WTC11 (cell line): ENCODE results near the gene TM9SF1. TPM values are rescaled to one million over a fixed set of nuclear protein-coding genes. Genes with fewer than 3 reads are reported as not detected.

Source experiments
- ATAC-seq: fragments of 200-7000 bp; cut with Tn5 transposase; 2 replicates; pipeline ENCODE4 v1.10.0; 2021; ENCODE audit warnings: mild to moderate bottlenecking, moderate library complexity
- CTCF ChIA-PET: fragments of 300-600 bp; sonication (Branson Sonifier 250); formaldehyde crosslinking; loops from one replicate; lab custom pipeline; 2021; ENCODE audit warnings: antibody characterized with exemption; lab: Charles Lee
- POLR2A ChIA-PET: fragments of 350-600 bp; sonication (Branson Sonifier 250); formaldehyde crosslinking; loops from one replicate; lab custom pipeline; 2021; ENCODE audit warnings: antibody characterized with exemption; lab: Charles Lee
- DNase-seq: peaks from one replicate; pipeline ENCODE4 v3.0.0; 2021; ENCODE audit warnings: low spot score
- H3K27ac Mint-ChIP-seq: 2 replicates; pipeline ENCODE4 v1.8.0; 2021; ENCODE audit warnings: mixed read lengths
- H3K27me3 Mint-ChIP-seq: 2 replicates; pipeline ENCODE4 v1.8.0; 2021; ENCODE audit warnings: low read depth, mild to moderate bottlenecking, moderate library complexity, mixed read lengths
- H3K36me3 Mint-ChIP-seq: 2 replicates; pipeline ENCODE4 v1.8.0; 2021; ENCODE audit warnings: mixed read lengths
- H3K4me1 Mint-ChIP-seq: 2 replicates; pipeline ENCODE4 v1.8.0; 2022; ENCODE audit warnings: mixed read lengths
- H3K4me3 Mint-ChIP-seq: 2 replicates; pipeline ENCODE4 v1.8.0; 2021; ENCODE audit warnings: mild to moderate bottlenecking, moderate library complexity, mixed read lengths
- H3K9me3 Mint-ChIP-seq: 2 replicates; pipeline ENCODE4 v1.8.0; 2021; ENCODE audit warnings: mixed read lengths
- GABPB1 ChIP-seq: sonication (generic); formaldehyde crosslinking; IDR thresholded peaks from 2 replicates; pipeline ENCODE4 v1.8.1; 2023; ENCODE audit warnings: mild to moderate bottlenecking, missing genetic modification reagents
- GTF2I ChIP-seq: fragments of 250-450 bp; sonication (Bioruptor Pico); conservative IDR thresholded peaks from 2 replicates; pipeline ENCODE4 v1.4.0; 2021; ENCODE audit warnings: mild to moderate bottlenecking
- NFATC4 ChIP-seq: fragments of 250-450 bp; sonication (Bioruptor Pico); IDR thresholded peaks from 2 replicates; pipeline ENCODE4 v1.9.0; 2021; ENCODE audit warnings: mild to moderate bottlenecking
- NFE2L1 ChIP-seq: sonication (generic); formaldehyde crosslinking; IDR thresholded peaks from 2 replicates; pipeline ENCODE4 v1.8.1; 2023; ENCODE audit warnings: missing genetic modification reagents
- NR3C1 ChIP-seq: sonication (generic); formaldehyde crosslinking; conservative IDR thresholded peaks from 2 replicates; pipeline ENCODE4 v1.8.1; 2023; ENCODE audit warnings: low read depth, mild to moderate bottlenecking, missing genetic modification reagents
- OVOL2 ChIP-seq: fragments of 250-450 bp; sonication (Bioruptor Pico); IDR thresholded peaks from 2 replicates; pipeline ENCODE4 v1.9.0; 2021; ENCODE audit warnings: mild to moderate bottlenecking, borderline replicate concordance
- SMAD4 ChIP-seq: sonication (generic); formaldehyde crosslinking; IDR thresholded peaks from 2 replicates; pipeline ENCODE4 v1.8.0; 2022; ENCODE audit warnings: mild to moderate bottlenecking, missing genetic modification reagents
- SP1 ChIP-seq: sonication (generic); formaldehyde crosslinking; conservative IDR thresholded peaks from 2 replicates; pipeline ENCODE4 v1.8.1; 2022; ENCODE audit warnings: missing genetic modification reagents
- ZNF396 ChIP-seq: fragments of 250-450 bp; sonication (Bioruptor Pico); IDR thresholded peaks from 2 replicates; pipeline ENCODE4 v1.8.0; 2021; ENCODE audit warnings: mild to moderate bottlenecking, moderate library complexity, borderline replicate concordance
- total RNA-seq: library from RNA; stranded (reverse); gene quantifications from 3 replicates; pipeline ENCODE4 v1.2.3, GENCODE V29; 2021
- TF ChIP-seq, protein P1 (sequence below): sonication (generic); formaldehyde crosslinking; IDR thresholded peaks from 2 replicates; pipeline ENCODE4 v1.8.0; 2022; ENCODE audit warnings: missing genetic modification reagents
- TF ChIP-seq, protein P2 (sequence below): sonication (generic); formaldehyde crosslinking; IDR thresholded peaks from 2 replicates; pipeline ENCODE4 v1.8.0; 2023; ENCODE audit warnings: mild to moderate bottlenecking, missing genetic modification reagents
- TF ChIP-seq, protein P3 (sequence below): fragments of 250-450 bp; sonication (Bioruptor Pico); IDR thresholded peaks from 2 replicates; pipeline ENCODE4 v1.9.0; 2021; ENCODE audit warnings: mild to moderate bottlenecking
- TF ChIP-seq, protein P4 (sequence below): sonication (generic); formaldehyde crosslinking; IDR thresholded peaks from 2 replicates; pipeline ENCODE4 v1.8.0; 2022; ENCODE audit warnings: mild to moderate bottlenecking, missing genetic modification reagents
- TF ChIP-seq, protein P5 (sequence below): sonication (generic); formaldehyde crosslinking; IDR thresholded peaks from 2 replicates; pipeline ENCODE4 v1.8.1; 2023; ENCODE audit warnings: mild to moderate bottlenecking, missing genetic modification reagents, moderate library complexity
- TF ChIP-seq, protein P6 (sequence below): fragments of 250-450 bp; sonication (Bioruptor Pico); IDR thresholded peaks from 2 replicates; pipeline ENCODE4 v1.9.0; 2021; ENCODE audit warnings: moderate library complexity, mild to moderate bottlenecking, inconsistent platforms, borderline replicate concordance
- TF ChIP-seq, protein P7 (sequence below): sonication (generic); formaldehyde crosslinking; IDR thresholded peaks from 2 replicates; pipeline ENCODE4 v1.8.1; 2023; ENCODE audit warnings: mild to moderate bottlenecking, missing genetic modification reagents, borderline replicate concordance

TM9SF1 gene
- total RNA-seq, 1 experiment from 2014 or later, result 27.9 TPM

DNA sequence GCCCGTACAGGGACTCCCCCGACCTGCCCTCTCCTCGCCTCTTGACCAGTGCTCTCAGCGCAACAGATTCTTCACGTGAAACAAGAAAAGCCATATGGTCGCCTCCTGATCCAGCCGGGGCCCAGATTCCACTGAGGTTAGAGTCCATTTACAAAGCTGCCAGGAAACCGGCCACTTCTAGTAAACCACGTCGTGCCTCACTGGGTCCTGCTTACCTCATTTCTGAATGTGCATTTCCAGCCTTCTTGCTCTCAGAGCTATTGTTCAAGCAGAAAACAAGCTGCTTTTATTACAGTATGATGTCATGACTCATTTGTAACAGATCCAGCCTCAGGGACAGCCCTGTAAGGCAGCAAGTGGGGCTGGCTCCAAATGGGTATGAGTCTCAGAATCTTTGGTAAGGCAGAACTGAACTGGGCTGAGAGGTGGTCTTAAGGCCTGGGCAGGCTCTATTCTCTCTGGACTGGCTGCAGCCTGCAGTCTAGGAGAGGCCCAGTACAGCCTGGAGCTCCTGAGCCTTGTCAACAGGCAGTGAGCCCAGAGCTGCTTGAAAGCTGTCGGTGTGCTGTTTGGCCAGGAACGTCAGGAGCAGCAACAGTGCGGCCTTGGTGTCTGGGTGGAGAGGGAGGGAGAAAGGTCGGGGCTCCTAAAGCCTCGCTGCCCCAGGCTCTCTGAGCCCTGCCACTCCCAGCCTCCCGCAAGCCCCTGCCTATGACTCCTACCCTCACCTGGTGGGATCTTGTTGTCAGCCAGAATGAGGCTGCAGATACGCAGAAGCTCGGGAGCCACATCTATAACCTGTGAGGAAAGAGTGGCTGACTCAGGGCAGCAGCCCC, 15.1 kb downstream of the TM9SF1 start:
- Mint-ChIP-seq H3K9me3 (no peaks in the 10 kb centered on the region), H3K27ac (no peak overlapping the region), H3K4me1 (no peaks in the 10 kb centered on the region), H3K36me3 (peaks cover 37% of the 10 kb centered on the region), H3K4me3 (no peak overlapping the region), H3K27me3 (no peaks in the 10 kb centered on the region)
- no peak for DNase-seq
- ChIA-PET POLR2A (no interaction called here), CTCF (interaction anchor here (0.6 to 1.1 kb wide), 2 partner anchors 19 to 51 kb away, joined by 3 read pairs; partner anchors contain the start of gene IRF9)
- TF ChIP-seq GABPB1 (no peak), SP1 (no peak), OVOL2 (no peak)
- ATAC-seq, result no peak

DNA sequence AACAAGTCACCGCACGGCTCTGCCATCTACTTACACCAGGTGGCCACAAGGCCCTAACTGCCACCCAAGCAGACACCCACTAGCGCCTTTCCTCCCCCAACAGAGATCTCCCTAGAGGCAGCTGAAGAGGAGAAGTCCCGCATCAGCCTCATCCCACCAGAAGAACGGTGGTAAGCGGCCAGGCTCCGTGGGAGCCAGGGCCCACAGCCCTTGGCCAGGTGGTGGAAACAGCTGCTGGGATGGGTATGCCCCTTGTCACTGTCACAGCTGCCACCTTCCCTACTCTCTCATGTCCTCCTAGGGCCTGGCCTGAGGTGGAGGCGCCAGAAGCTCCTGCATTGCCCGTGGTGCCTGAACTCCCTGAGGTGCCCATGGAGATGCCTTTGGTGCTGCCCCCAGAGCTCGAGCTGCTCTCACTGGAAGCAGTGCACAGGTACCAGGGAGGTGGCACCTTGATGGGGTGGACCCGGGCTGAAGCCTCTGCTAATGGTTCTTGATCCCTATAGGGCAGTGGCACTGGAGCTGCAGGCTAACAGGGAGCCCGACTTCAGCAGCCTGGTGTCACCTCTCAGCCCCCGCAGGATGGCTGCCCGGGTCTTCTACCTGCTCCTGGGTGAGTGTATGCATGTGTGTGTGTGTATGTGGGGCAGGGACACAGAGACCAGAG, 15.8 kb downstream of the TM9SF1 start:
- Mint-ChIP-seq H3K27me3 (no peaks in the 10 kb centered on the region), H3K9me3 (no peaks in the 10 kb centered on the region), H3K4me3 (no peak overlapping the region), H3K4me1 (no peaks in the 10 kb centered on the region), H3K27ac (no peak overlapping the region), H3K36me3 (peaks cover 35% of the 10 kb centered on the region)
- ATAC-seq, result no peak
- DNase-seq, result no peak
- ChIA-PET CTCF (interaction anchor here (0.6 kb wide), 1 partner anchor 52 kb away, joined by 3 read pairs; no protein-coding TSS in a partner anchor), POLR2A (no interaction called here)
- TF ChIP-seq NR3C1 (CRISPR knock-in tag) (no peak), NFE2L1 (no peak), GTF2I (no peak), NFATC4 (CRISPR knock-in tag) (no peak), SMAD4 (CRISPR knock-in tag) (no peak), ZNF396 (CRISPR knock-in tag) (no peak)
- TF ChIP-seq, protein P1, sequence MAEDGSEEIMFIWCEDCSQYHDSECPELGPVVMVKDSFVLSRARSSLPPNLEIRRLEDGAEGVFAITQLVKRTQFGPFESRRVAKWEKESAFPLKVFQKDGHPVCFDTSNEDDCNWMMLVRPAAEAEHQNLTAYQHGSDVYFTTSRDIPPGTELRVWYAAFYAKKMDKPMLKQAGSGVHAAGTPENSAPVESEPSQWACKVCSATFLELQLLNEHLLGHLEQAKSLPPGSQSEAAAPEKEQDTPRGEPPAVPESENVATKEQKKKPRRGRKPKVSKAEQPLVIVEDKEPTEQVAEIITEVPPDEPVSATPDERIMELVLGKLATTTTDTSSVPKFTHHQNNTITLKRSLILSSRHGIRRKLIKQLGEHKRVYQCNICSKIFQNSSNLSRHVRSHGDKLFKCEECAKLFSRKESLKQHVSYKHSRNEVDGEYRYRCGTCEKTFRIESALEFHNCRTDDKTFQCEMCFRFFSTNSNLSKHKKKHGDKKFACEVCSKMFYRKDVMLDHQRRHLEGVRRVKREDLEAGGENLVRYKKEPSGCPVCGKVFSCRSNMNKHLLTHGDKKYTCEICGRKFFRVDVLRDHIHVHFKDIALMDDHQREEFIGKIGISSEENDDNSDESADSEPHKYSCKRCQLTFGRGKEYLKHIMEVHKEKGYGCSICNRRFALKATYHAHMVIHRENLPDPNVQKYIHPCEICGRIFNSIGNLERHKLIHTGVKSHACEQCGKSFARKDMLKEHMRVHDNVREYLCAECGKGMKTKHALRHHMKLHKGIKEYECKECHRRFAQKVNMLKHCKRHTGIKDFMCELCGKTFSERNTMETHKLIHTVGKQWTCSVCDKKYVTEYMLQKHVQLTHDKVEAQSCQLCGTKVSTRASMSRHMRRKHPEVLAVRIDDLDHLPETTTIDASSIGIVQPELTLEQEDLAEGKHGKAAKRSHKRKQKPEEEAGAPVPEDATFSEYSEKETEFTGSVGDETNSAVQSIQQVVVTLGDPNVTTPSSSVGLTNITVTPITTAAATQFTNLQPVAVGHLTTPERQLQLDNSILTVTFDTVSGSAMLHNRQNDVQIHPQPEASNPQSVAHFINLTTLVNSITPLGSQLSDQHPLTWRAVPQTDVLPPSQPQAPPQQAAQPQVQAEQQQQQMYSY (CRISPR knock-in tag), result no peak
- TF ChIP-seq, protein P2, sequence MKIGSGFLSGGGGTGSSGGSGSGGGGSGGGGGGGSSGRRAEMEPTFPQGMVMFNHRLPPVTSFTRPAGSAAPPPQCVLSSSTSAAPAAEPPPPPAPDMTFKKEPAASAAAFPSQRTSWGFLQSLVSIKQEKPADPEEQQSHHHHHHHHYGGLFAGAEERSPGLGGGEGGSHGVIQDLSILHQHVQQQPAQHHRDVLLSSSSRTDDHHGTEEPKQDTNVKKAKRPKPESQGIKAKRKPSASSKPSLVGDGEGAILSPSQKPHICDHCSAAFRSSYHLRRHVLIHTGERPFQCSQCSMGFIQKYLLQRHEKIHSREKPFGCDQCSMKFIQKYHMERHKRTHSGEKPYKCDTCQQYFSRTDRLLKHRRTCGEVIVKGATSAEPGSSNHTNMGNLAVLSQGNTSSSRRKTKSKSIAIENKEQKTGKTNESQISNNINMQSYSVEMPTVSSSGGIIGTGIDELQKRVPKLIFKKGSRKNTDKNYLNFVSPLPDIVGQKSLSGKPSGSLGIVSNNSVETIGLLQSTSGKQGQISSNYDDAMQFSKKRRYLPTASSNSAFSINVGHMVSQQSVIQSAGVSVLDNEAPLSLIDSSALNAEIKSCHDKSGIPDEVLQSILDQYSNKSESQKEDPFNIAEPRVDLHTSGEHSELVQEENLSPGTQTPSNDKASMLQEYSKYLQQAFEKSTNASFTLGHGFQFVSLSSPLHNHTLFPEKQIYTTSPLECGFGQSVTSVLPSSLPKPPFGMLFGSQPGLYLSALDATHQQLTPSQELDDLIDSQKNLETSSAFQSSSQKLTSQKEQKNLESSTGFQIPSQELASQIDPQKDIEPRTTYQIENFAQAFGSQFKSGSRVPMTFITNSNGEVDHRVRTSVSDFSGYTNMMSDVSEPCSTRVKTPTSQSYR (CRISPR knock-in tag), result no peak
- TF ChIP-seq, protein P3, sequence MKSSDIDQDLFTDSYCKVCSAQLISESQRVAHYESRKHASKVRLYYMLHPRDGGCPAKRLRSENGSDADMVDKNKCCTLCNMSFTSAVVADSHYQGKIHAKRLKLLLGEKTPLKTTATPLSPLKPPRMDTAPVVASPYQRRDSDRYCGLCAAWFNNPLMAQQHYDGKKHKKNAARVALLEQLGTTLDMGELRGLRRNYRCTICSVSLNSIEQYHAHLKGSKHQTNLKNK (CRISPR knock-in tag), result no peak
- TF ChIP-seq, protein P4, sequence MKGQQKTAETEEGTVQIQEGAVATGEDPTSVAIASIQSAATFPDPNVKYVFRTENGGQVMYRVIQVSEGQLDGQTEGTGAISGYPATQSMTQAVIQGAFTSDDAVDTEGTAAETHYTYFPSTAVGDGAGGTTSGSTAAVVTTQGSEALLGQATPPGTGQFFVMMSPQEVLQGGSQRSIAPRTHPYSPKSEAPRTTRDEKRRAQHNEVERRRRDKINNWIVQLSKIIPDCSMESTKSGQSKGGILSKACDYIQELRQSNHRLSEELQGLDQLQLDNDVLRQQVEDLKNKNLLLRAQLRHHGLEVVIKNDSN (CRISPR knock-in tag), result no peak
- TF ChIP-seq, protein P5, sequence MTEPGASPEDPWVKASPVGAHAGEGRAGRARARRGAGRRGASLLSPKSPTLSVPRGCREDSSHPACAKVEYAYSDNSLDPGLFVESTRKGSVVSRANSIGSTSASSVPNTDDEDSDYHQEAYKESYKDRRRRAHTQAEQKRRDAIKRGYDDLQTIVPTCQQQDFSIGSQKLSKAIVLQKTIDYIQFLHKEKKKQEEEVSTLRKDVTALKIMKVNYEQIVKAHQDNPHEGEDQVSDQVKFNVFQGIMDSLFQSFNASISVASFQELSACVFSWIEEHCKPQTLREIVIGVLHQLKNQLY (CRISPR knock-in tag), result no peak
- TF ChIP-seq, protein P6, sequence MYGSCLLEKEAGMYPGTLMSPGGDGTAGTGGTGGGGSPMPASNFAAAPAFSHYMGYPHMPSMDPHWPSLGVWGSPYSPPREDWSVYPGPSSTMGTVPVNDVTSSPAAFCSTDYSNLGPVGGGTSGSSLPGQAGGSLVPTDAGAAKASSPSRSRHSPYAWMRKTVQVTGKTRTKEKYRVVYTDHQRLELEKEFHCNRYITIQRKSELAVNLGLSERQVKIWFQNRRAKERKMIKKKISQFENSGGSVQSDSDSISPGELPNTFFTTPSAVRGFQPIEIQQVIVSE (CRISPR knock-in tag), result no peak
- TF ChIP-seq, protein P7, sequence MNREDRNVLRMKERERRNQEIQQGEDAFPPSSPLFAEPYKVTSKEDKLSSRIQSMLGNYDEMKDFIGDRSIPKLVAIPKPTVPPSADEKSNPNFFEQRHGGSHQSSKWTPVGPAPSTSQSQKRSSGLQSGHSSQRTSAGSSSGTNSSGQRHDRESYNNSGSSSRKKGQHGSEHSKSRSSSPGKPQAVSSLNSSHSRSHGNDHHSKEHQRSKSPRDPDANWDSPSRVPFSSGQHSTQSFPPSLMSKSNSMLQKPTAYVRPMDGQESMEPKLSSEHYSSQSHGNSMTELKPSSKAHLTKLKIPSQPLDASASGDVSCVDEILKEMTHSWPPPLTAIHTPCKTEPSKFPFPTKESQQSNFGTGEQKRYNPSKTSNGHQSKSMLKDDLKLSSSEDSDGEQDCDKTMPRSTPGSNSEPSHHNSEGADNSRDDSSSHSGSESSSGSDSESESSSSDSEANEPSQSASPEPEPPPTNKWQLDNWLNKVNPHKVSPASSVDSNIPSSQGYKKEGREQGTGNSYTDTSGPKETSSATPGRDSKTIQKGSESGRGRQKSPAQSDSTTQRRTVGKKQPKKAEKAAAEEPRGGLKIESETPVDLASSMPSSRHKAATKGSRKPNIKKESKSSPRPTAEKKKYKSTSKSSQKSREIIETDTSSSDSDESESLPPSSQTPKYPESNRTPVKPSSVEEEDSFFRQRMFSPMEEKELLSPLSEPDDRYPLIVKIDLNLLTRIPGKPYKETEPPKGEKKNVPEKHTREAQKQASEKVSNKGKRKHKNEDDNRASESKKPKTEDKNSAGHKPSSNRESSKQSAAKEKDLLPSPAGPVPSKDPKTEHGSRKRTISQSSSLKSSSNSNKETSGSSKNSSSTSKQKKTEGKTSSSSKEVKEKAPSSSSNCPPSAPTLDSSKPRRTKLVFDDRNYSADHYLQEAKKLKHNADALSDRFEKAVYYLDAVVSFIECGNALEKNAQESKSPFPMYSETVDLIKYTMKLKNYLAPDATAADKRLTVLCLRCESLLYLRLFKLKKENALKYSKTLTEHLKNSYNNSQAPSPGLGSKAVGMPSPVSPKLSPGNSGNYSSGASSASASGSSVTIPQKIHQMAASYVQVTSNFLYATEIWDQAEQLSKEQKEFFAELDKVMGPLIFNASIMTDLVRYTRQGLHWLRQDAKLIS, result no peak
